VCaP (cell line): Measurements from ENCODE around the gene ARL15.

Experiments
- H3K27ac ChIP-seq: fragments of 450-650 bp; 2 replicates; pipeline ENCODE4 v1.5.1; 2017
- TF ChIP-seq, protein P1 (sequence below): fragments of 450-650 bp; conservative IDR thresholded peaks from 2 replicates; pipeline ENCODE4 v1.5.1; 2017; ENCODE audit warnings: mild to moderate bottlenecking, moderate library complexity

ARL15 gene

GRCh38 chr5:53906736-53907135 is 403.6 kb downstream of the ARL15 start:
- TF ChIP-seq, protein P1, sequence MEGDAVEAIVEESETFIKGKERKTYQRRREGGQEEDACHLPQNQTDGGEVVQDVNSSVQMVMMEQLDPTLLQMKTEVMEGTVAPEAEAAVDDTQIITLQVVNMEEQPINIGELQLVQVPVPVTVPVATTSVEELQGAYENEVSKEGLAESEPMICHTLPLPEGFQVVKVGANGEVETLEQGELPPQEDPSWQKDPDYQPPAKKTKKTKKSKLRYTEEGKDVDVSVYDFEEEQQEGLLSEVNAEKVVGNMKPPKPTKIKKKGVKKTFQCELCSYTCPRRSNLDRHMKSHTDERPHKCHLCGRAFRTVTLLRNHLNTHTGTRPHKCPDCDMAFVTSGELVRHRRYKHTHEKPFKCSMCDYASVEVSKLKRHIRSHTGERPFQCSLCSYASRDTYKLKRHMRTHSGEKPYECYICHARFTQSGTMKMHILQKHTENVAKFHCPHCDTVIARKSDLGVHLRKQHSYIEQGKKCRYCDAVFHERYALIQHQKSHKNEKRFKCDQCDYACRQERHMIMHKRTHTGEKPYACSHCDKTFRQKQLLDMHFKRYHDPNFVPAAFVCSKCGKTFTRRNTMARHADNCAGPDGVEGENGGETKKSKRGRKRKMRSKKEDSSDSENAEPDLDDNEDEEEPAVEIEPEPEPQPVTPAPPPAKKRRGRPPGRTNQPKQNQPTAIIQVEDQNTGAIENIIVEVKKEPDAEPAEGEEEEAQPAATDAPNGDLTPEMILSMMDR: no peak
- no peak overlapping the region for H3K27ac ChIP-seq

DNA sequence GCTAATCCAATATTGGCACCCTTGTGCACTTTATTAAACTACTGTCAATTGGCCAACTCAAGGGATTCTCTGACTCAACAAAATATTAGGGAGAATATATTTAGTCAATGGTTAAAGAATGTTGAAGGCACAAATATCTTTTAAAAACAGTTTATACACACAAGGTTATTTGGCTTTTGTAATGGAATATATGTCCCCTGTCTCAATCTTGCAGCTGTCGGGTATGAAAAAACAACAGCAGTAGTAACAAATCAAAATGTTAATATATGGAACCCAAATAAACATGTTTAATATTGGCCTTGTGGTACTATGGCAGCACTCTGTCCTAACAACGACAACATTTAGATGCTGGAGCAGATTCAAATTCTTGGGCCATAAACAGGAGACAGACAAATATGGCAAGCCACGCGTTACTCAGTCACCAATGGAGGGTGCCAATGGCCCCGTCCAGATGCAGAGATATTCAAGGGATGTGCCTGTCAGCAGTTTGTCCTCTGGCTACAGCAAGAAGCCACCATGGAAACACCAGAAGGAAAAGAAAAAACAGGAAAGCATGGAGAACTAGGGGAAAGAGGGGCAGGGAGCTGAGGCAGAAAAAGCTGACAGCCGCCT is 408.0 kb downstream of the ARL15 start:
- TF ChIP-seq, protein P1: no peak

DNA sequence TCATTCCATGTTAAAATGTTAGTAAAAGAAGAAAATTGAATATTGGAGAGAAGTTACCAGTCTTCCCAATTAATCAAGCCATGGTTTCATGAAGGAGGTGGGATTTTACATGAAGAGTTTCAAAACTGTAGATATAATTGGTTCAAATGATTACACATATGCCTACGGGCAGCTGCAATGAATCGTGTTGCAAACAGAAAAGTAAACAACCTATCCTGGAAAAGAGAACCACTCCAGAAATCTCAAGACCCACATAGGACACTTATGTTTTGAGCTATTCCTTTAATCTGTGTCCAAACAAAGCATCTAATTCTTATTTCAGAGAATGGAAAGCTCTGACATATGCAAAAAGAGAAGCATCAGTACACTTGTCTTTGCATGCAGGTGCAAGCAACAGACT is 409.7 kb downstream of the ARL15 start:
- TF ChIP-seq, protein P1: no peak
- H3K27ac ChIP-seq: no peak overlapping the region

More for the DNA sequence above, 408.0 kb downstream of the ARL15 start:
- H3K27ac ChIP-seq: no peak overlapping the region

- H3K27ac ChIP-seq: no peak overlapping the region
- TF ChIP-seq, protein P1: no peak
These were observed 415.2 kb downstream of the ARL15 start for GRCh38 chr5:53895091-53895683.

DNA sequence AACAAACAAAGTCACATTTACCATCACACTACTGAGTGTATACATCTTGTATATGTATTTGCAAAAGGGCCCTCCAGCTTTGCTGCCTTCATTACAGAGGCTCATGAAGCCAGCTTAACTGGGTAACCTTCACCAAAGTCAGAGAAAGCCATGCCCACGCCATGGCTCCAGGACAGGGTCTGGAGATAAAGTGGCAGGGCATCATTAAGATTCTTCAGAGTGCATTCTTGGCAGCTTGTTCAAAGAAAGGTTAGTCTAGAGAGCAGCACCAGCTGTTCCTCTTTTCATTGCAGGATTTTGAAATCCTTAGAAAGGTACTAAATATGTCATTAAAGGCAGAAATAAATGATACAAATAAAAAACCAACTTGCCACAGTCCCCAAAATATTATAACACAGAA is 416.7 kb downstream of the ARL15 start:
- TF ChIP-seq, protein P1: no peak
- H3K27ac ChIP-seq: no peak overlapping the region

DNA sequence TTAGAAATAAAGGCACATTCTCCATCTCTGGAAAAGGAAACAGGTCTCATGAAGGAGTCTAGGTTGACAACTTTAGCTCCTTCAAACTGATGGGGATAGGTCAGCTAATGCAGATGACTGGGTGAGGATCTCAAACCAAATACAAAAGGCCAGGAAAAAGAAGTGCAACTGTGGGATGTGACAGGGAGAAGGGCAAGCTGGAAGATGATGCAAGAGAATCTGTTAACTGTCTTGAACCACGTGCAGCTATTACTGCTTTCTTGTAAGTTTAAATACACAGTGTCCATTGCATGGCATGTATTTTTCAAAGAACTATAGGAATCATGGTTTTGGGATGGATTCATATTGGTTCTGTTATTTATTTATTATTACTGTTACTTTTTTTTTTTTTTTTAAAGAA is 418.1 kb downstream of the ARL15 start:
- TF ChIP-seq, protein P1: no peak
- H3K27ac ChIP-seq: no peak overlapping the region

GRCh38 chr5:53891159-53891558 is 419.2 kb downstream of the ARL15 start:
- TF ChIP-seq, protein P1: no peak

More at GRCh38 chr5:53891159-53891558, 419.2 kb downstream of the ARL15 start:
- no peak overlapping the region for H3K27ac ChIP-seq
